ENCODE data around the gene SMIM11.
"Not testable (repeated sequence)": the region's sequence is repeated elsewhere in the genome, so short reads cannot be mapped to it uniquely, and the experiment has no call there.

Gene SMIM11

GRCh38 chr21:34363733-34364132 lies 11.6 kb upstream of the SMIM11 start, which contains the start of gene KCNE2:
Gene KCNE2 (plus strand): TSS chr21:34364006. CDS start chr21:34370479, 6,473 bp downstream.
- TF ChIP-seq ZFX (IDR thresholded peaks at IDR 0.05; ENCODE audit: borderline replicate concordance) (no peak), CTCF (IDR thresholded peaks at IDR 0.05) (no peak)

GRCh38 chr21:34364921-34365320 lies 10.4 kb upstream of the SMIM11 start:
- TF ChIP-seq CTCF (IDR thresholded peaks at IDR 0.05) = no peak
- no peak for TF ChIP-seq ZFX (IDR thresholded peaks at IDR 0.05; ENCODE audit: borderline replicate concordance)
- H3K27ac ChIP-seq = no peak overlapping the region

More at GRCh38 chr21:34363733-34364132, 11.6 kb upstream of the SMIM11 start, which contains the start of gene KCNE2:
- no peak within 1 kb of the TSS for H3K27ac ChIP-seq

GRCh38 chr21:34365809-34366208 lies 9.5 kb upstream of the SMIM11 start:
- H3K27ac ChIP-seq = no peak overlapping the region
- TF ChIP-seq ZFX (IDR thresholded peaks at IDR 0.05; ENCODE audit: borderline replicate concordance) (no peak), CTCF (IDR thresholded peaks at IDR 0.05) (no peak)

- H3K27ac ChIP-seq = no peak overlapping the region
- TF ChIP-seq CTCF (IDR thresholded peaks at IDR 0.05) = peak; percentile 87
- TF ChIP-seq ZFX (IDR thresholded peaks at IDR 0.05; ENCODE audit: borderline replicate concordance) = no peak
These were observed 7.9 kb upstream of the SMIM11 start for GRCh38 chr21:34367320-34367935.

GRCh38 chr21:34369741-34370140 lies 5.6 kb upstream of the SMIM11 start:
- H3K27ac ChIP-seq = no peak overlapping the region
- no peak for TF ChIP-seq ZFX (IDR thresholded peaks at IDR 0.05; ENCODE audit: borderline replicate concordance)

GRCh38 chr21:34372321-34372720 lies 3.0 kb upstream of the SMIM11 start:
- TF ChIP-seq ZFX (IDR thresholded peaks at IDR 0.05; ENCODE audit: borderline replicate concordance) (no peak), CTCF (IDR thresholded peaks at IDR 0.05) (no peak)
- H3K27ac ChIP-seq = no peak overlapping the region

- H3K27ac ChIP-seq = not testable (repeated sequence)
These were observed 845 bp upstream of the SMIM11 start for GRCh38 chr21:34374462-34374861.

- H3K27ac ChIP-seq = not testable (repeated sequence)
These were observed 289 bp downstream of the SMIM11 start for GRCh38 chr21:34375619-34375972.

- not testable (repeated sequence) for H3K27ac ChIP-seq
These were observed 7.8 kb downstream of the SMIM11 start for GRCh38 chr21:34383138-34383537.

GRCh38 chr21:34383724-34384415 lies 8.6 kb downstream of the SMIM11 start:
- not testable (repeated sequence) for H3K27ac ChIP-seq

- not testable (repeated sequence) for H3K27ac ChIP-seq
These were observed 25.2 kb downstream of the SMIM11 start for GRCh38 chr21:34400522-34400921.

GRCh38 chr21:34404742-34405141 lies 29.4 kb downstream of the SMIM11 start:
- H3K27ac ChIP-seq = not testable (repeated sequence)

- not testable (repeated sequence) for H3K27ac ChIP-seq
These were observed 30.4 kb downstream of the SMIM11 start for GRCh38 chr21:34405686-34406085.

- H3K27ac ChIP-seq = not testable (repeated sequence)
These were observed 30.8 kb downstream of the SMIM11 start for GRCh38 chr21:34406102-34406501.

- H3K27ac ChIP-seq = not testable (repeated sequence)
These were observed 31.4 kb downstream of the SMIM11 start for GRCh38 chr21:34406676-34407075.
